NCI-H2171 (cell line): ENCODE results near the gene SLC25A21.
"Not testable (repeated sequence)": the region's sequence is repeated elsewhere in the genome, so short reads cannot be mapped to it uniquely, and the experiment has no call there.

Source experiments
- DNase-seq: peaks from one replicate; lab custom pipeline; 2025; lab: John Stamatoyannopoulos, UW

SLC25A21 gene

GRCh38 chr14:36702474-36702873, 469.9 kb downstream of the SLC25A21 start:
- DNase-seq, result no peak

DNA sequence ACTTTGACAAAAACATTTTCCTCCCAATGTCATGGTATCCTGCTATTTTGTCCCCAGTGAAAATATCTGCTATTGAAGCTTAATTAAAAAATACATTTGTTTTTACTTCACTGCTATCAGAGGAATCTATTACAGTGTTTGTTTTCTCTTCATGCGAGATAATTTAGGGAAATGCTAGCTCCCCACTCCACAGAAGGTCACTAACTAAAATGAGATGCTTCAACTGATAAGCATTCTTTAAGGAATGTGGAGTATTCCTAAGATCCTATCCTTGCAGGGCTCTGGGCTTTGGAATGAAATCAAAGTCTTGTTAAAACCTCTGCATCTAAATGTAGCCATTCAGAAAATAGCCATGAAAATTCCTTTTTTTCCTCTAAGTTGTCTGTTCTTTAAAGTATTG, 471.3 kb downstream of the SLC25A21 start:
- DNase-seq, result no peak

DNA sequence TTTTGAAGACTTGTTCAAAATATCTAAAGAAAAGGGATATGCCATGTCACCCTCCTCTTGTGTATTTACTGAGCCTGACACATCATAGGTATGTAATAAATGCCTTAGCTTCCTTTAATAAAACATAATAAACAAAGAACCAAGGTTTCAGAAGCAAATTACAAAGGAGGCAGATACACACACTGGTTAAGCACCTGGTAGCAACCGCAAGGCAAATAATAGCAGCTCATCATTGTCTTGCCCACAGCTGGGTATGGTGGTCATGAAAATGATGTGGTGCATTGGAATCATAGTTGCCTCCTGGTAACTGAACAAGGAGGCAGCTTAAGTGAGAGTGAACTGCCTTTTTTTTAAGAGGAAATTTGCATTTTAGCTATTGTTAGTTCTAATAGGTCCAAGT, 471.8 kb downstream of the SLC25A21 start:
- no peak for DNase-seq

DNA sequence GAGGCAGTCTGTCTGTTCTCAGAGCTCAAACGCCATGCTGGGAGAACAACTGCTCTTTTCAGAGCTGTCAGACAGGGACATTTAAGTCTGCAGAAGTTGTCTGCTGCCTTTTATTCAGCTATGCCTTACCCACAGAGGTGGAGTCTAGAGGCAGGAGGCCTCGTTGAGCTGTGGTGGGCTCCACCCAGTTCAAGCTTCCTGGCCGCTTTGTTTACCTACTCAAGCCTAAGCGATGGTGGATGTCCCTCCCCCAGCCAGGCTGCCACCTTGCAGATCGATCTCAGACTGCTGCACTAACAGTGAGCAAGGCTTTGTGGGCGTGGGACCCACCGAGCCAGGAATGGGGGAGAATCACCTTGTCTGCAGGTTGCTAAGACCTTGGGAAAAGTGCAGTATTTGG, 473.0 kb downstream of the SLC25A21 start:
- DNase-seq, result not testable (repeated sequence)

GRCh38 chr14:36690311-36691040, 481.9 kb downstream of the SLC25A21 start:
- no peak for DNase-seq

DNA sequence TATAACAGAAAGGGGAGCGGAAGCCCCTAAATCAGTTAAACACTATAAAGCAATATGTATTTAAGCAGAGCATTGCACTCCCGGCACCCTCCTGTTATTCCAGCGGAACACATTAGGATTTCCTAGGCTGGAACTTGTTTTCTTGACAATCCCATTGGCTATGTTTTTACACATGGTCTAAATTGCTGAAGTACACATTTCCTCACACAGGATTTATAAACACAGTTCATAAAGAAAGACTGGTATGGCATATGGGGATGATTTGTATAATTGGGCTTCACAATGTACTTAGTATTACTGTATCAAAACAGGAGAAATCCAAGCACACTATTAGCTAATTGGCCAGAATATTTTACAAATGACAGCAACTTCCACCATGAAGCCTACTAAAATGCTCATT, 487.5 kb downstream of the SLC25A21 start:
- DNase-seq, result no peak

DNA sequence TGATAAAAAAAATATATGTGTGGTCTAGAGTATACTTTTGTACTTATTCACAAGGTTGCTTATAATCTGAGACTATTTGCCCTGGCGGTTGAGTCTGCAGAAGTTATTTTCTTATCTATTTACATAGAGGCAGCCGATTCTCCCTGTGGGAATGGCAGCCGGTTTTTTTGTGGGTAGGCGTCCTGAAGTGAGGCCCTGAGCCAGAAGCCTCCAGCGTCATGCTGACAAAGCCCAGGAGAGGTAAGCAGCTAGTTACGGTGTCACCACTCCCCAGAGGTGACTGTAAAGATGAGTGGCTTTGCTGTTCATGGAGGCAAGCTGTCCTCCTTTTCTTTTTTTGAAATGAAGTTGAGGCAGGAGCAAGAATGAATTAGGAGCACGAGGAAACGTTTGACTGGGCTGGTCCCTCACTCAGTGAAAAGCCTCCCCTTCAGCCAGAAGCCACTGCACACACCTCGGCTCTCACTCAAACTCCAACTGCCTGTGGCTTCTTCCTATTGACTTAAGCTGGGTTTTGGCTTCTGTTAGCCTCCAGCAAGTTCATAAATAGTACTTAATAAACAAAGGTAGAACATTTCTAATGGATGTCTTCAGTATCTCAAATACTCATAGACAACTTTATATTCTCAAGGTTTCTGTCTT, 489.2 kb downstream of the SLC25A21 start:
- no peak for DNase-seq

DNA sequence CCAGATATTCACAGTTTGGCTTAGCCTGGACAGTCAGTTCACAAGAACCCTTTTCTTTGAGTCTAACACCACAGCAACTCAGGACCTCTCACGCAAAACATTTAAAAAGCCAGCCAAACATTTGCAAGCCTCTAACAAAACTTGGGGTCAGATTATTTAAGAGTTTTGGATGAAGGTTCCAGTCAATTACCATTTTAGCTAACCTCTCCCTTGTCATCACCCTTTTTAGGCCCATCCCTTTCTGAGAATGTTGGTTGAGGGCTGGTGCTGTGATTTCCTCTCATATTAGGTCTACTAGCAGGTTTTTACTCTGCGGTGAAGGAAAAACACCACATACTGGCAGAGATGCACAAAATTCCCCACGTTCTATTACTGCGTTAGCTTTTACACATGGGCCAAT, 490.1 kb downstream of the SLC25A21 start:
- DNase-seq, result no peak

DNA sequence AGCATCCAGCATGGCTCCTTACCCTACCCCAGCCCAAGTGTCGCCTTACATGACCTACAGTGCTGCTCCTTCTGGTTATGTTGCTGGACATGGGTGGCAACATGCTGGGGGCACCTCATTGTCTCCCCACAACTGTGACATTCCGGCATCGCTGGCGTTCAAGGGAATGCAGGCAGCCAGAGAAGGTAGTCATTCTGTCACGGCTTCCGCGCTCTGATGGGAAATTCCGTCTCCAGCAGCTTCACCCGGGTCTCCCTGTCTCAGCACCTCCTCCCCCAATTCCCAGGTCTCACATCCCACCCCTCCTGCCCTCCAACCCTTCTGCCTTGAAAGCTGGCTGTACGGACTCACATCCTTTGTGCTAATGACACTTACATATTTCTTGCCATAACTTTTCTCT, 496.2 kb downstream of the SLC25A21 start:
- no peak for DNase-seq

DNA sequence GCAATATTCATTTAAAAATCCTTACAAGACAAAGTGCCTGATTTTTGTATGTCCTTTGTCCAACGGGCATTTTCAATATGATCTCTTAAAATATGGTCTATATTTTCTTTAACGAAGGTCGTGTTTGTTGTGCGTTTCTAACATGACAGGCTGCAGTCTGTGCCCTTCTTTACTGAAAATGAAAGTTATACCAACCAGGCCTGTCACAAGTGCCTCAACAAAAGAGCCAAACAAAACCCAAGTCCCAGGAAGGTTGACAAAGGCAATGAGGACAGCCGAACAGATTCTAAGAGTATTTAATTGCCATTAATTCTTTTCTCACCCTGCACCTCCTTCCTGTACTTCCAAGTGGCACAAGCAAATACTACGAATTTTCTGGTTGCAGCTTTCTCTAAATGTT, 496.8 kb downstream of the SLC25A21 start:
- no peak for DNase-seq

GRCh38 chr14:36674659-36675058, 497.7 kb downstream of the SLC25A21 start:
- no peak for DNase-seq

DNA sequence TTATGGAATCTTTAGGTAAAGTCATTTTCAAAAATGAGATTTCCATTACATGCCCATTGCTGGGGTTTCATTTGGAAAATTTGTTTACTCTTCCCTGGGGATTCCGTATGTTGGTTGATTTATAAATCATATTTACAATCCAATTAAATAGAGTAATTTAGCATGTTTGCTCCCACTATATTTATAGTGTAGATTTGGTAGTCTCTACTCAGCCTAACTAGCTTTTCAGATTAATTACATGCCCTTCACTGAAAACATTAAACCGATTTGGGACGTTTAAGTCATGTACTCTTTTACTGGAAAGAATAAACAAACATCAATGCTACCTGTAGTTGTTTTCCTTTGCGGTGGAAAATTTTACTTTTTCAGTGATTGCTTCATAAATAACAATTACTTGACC, 500.3 kb downstream of the SLC25A21 start:
- DNase-seq, result no peak

- DNase-seq, result no peak
Measured at GRCh38 chr14:36671149-36671548, 501.3 kb downstream of the SLC25A21 start.

DNA sequence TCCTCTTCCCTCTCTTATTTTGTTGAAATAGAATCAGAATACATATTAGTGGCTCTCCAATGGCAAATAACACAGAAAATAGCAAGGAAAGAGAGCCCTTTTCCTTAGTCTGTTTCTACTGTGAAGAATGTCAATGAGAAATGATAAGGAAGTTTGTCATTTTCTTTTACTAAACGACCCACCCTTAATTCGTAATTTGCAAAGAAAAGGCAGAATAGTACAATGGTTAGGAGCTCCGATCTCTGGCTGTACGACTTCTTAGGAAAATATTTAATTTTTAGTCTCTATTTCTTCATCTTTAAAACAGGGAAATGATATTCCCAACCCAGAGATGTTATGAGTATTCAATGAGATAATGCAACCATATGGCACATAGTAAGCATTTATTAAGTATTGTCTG, 504.7 kb downstream of the SLC25A21 start:
- DNase-seq, result no peak

GRCh38 chr14:36666416-36667206, 505.8 kb downstream of the SLC25A21 start:
- no peak for DNase-seq

DNA sequence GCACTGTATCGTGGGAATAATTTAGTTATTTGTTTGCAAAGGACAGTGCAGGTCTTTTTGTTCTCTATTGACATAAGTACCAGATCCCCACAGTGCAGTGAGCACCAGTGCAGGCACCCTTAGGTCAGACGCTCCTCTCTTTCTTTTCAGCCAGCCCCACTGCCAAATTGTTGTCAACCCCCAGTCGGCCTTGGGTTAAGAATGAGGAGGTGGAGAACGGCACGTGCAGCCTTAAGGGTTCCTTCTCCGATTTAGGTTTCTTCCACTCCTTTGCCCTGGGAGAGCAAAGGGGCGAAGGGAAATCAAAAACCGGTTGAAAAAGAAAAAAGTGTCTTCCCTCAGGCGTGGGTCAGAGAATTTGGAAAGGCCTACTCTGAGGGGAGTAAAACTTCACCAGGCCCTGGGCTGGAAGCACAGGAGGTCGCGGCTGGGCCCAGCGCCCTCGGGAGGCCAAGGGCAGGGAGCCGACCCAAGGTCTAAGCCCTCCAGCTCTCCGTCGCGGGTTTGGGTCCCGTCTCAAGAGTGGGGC, 506.5 kb downstream of the SLC25A21 start:
- no peak for DNase-seq

- no peak for DNase-seq
Measured at GRCh38 chr14:36664322-36665193, 507.8 kb downstream of the SLC25A21 start.

DNA sequence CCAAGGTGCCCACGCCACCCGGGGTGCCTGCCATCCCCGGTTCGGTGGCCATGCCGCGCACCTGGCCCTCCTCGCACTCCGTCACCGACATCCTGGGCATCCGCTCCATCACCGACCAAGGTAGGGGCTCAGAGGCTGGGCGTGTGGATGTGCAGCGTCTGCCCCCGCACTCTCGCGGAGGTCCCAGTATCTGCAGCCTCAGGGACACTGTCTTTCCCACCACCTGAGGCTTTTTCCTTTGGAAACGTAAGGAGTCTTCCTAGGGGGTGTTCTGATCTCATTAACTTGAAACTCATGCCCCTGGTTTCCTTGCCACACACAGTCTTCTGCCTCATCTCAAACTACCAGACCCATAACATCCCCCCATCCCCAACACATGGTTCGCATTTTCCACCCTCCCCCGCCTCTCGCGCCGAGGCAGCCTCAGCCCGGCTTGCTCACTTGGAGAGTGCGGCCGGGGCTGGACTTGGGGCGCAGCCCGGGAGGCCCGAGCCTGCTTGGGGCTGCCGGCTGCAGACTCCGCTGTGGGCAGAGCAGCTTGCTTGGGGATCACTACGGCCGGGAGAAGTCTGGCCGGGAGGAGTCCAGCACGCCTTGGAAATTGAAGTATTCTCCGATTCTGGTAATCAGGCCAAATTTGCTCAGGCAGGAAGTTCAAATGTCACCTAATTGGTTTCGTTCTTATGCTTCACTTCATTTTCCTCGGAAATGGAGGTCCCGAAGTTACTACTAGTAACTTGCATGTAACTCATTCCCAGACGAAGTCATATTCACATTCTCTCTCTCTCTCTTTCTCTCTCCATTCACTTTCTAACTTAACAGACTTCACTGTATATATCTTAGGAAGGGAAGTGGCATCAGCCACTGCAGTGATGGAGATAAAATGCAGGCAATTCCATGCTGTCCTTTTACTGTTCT, 508.7 kb downstream of the SLC25A21 start:
- no peak for DNase-seq

- no peak for DNase-seq
Measured at GRCh38 chr14:36662543-36663403, 509.6 kb downstream of the SLC25A21 start.

GRCh38 chr14:36662258-36662542, 510.2 kb downstream of the SLC25A21 start:
- DNase-seq, result no peak
